Naive B cell (primary cell): Measurements from ENCODE around the gene ADGRB3. TPM values are rescaled to one million over a fixed set of nuclear protein-coding genes. Genes with fewer than 3 reads are reported as not detected.

Experiments used
- ATAC-seq, 2 donors: fragments of 150-1000 bp; cut with Tn5 transposase; 2 replicates each; pipeline ENCODE4 v1.10.0; 2021; ENCODE audit warnings: low read depth in 2 of 2, mild to moderate bottlenecking in 2 of 2, moderate library complexity in 2 of 2
- DNase-seq: peaks from one replicate; pipeline ENCODE4 v3.0.0; 2022
- H3K27ac Mint-ChIP-seq, 6 donors: one replicate each; pipeline ENCODE4 v1.8.0; 2020 to 2022; ENCODE audit warnings: mild to moderate bottlenecking in 6 of 6, mixed read lengths in 6 of 6, moderate library complexity in 5 of 6, inconsistent platforms in 2 of 6
- H3K27me3 Mint-ChIP-seq, 3 donors: one replicate each; pipeline ENCODE4 v1.8.0; 2021 to 2022; ENCODE audit warnings: mixed read lengths in 3 of 3, mild to moderate bottlenecking in 1 of 3
- H3K36me3 Mint-ChIP-seq, 2 donors: one replicate each; pipeline ENCODE4 v1.8.0; 2020 to 2022; ENCODE audit warnings: mixed read lengths in 2 of 2, inconsistent platforms in 1 of 2, mild to moderate bottlenecking in 1 of 2
- H3K4me1 Mint-ChIP-seq, 3 donors: one replicate each; pipeline ENCODE4 v1.8.0; 2020 to 2022; ENCODE audit warnings: mixed read lengths in 3 of 3, inconsistent platforms in 1 of 3, mild to moderate bottlenecking in 1 of 3, moderate library complexity in 1 of 3
- H3K4me3 Mint-ChIP-seq, 8 donors: one replicate each; pipeline ENCODE4 v1.8.0; 2020 to 2022; ENCODE audit warnings: mild to moderate bottlenecking in 8 of 8, mixed read lengths in 8 of 8, moderate library complexity in 8 of 8, inconsistent platforms in 2 of 8
- H3K9me3 Mint-ChIP-seq, 7 donors: one replicate each; pipeline ENCODE4 v1.8.0; 2020 to 2022; ENCODE audit warnings: mixed read lengths in 7 of 7, mild to moderate bottlenecking in 5 of 7, inconsistent platforms in 2 of 7, moderate library complexity in 1 of 7
- polyA plus RNA-seq, 6 donors: library from polyadenylated mRNA; unstranded; fragments of 300-500 nt; fragmentation: Illumina TruSeq; gene quantifications; one replicate each; pipeline ENCODE4 v1.2.3, GENCODE V29; 2021; ENCODE audit warnings: low read depth in 6 of 6

The ADGRB3 gene
- polyA plus RNA-seq, 6 donors from 2014 or later: not detected

DNA sequence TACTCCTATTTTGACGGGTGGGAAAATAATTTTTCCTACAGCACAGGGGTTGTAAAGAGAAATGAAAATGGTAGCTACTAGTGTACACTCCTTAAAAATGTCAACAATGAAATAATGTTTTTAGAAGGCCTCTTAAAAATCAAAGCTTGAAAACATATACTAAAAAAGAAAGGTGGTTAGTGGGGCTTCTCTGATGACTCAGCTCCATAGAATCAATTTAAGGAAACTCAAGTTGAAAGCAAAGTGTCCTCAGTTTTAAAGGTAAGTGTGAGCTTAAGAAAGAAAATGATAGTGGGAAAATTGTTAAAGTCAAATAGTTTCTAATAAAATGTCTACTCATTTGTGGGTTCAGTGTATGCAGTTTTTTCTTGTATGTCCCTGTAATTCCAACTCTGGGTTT lies 58.2 kb downstream of the ADGRB3 start:
- ATAC-seq: no peak

DNA sequence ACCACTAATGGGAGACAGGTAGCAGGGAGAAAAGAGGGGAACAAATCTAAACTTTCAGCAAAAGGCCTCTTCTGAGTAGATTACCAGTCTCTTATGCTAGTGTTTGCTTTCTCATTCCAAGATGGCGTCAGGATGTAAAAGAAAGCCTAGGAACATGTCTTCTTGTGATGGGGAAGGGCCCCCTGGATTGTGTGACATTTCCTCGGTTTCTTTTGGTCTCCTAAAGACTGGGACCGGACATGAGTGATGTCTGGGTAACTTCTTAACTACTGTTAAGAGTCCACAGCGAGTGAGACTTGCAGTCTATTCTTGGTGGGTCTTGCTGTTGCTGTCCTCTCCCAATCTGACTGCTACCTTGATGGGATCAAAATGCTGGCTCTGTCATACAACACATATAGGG lies 60.3 kb downstream of the ADGRB3 start:
- no peak for ATAC-seq

More for the DNA sequence above, 58.2 kb downstream of the ADGRB3 start:
- Mint-ChIP-seq H3K4me3 (no peak overlapping the region), H3K9me3 (no peaks in the 10 kb centered on the region), H3K27me3 (no peaks in the 10 kb centered on the region), H3K36me3 (no peaks in the 10 kb centered on the region), H3K27ac (no peak overlapping the region), H3K4me1 (no peaks in the 10 kb centered on the region)
- no peak for DNase-seq

DNA sequence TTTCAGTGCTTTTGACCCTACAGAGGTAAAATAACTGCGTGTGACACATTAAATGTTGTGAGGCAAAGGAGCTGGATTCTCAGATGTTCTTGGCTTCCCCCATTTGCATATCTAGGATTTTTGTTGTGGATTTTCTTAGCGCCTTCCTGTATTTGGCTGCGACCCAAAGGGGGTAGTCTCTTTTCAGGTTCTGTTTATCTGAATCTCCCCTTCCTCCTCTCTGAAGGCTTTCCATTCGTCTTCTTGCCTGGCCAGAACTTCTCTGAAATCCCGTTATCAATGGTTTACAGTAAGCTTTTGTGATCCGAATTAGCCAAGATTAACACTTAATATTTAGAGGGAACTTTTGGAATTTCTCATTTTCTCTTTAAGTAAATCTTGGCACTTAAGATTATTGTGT lies 60.8 kb downstream of the ADGRB3 start:
- ATAC-seq (no peak), DNase-seq (no peak)
- Mint-ChIP-seq H3K9me3 (no peaks in the 10 kb centered on the region), H3K27ac (peak overlapping the region in 1 of 6 donors; percentile 8), H3K27me3 (no peaks in the 10 kb centered on the region), H3K36me3 (no peaks in the 10 kb centered on the region), H3K4me3 (no peak overlapping the region), H3K4me1 (no peaks in the 10 kb centered on the region)

More for the DNA sequence above, 60.3 kb downstream of the ADGRB3 start:
- H3K9me3 Mint-ChIP-seq: no peaks in the 10 kb centered on the region
- DNase-seq: no peak
- H3K27ac Mint-ChIP-seq: peak overlapping the region in 1 of 6 donors; percentile 8
- no peak overlapping the region for H3K4me3 Mint-ChIP-seq
- no peaks in the 10 kb centered on the region for H3K27me3 Mint-ChIP-seq
- no peaks in the 10 kb centered on the region for H3K36me3 Mint-ChIP-seq
- no peaks in the 10 kb centered on the region for H3K4me1 Mint-ChIP-seq

DNA sequence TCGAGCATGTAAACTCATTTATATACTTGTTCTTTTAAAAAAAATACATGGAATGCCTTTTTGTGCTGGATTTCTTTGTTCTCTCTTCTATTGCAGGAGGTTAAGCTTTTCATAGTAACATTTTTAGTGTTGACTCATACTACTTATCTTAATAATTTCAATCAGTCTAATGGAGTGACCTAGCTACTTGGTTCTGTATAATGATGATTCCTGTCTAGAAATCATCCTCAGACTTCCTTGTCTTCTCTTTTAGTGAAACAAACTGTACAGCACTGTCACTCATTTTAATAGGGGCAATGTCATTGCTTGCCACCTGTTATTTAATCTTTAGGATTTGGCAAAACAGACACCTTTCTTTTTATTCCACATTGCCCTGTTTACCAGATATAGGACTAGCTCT lies 62.3 kb downstream of the ADGRB3 start:
- H3K9me3 Mint-ChIP-seq: peaks cover 0 to 4% (median 0%) of the 10 kb centered on the region in 7 donors
- no peak overlapping the region for H3K27ac Mint-ChIP-seq
- no peak overlapping the region for H3K4me3 Mint-ChIP-seq
- no peaks in the 10 kb centered on the region for H3K27me3 Mint-ChIP-seq
- no peaks in the 10 kb centered on the region for H3K4me1 Mint-ChIP-seq
- ATAC-seq (no peak), DNase-seq (no peak)
- H3K36me3 Mint-ChIP-seq: no peaks in the 10 kb centered on the region

DNA sequence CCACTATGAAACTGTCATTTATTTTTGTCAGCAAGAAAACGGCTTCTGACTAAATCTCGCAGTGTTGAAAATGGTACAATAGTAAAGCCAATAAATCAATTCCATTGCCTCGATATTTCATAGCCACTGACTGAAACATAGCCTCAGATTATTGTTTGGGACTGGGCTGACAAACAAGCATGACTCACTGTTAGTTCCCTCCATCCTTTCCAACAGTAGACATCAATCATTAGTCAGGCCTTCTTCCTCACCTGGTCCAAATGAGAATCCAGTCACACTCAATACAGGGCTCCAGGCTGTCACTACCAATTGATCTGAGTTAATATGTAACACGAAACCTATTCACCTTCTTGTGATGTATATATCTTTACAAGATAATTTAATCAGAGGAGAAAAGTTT lies 66.1 kb downstream of the ADGRB3 start:
- no peaks in the 10 kb centered on the region for H3K27me3 Mint-ChIP-seq
- no peak overlapping the region for H3K27ac Mint-ChIP-seq
- H3K4me3 Mint-ChIP-seq: no peak overlapping the region
- H3K36me3 Mint-ChIP-seq: no peaks in the 10 kb centered on the region
- H3K9me3 Mint-ChIP-seq: peaks cover 0 to 13% (median 0%) of the 10 kb centered on the region in 7 donors
- no peaks in the 10 kb centered on the region for H3K4me1 Mint-ChIP-seq
- ATAC-seq: no peak
- no peak for DNase-seq

DNA sequence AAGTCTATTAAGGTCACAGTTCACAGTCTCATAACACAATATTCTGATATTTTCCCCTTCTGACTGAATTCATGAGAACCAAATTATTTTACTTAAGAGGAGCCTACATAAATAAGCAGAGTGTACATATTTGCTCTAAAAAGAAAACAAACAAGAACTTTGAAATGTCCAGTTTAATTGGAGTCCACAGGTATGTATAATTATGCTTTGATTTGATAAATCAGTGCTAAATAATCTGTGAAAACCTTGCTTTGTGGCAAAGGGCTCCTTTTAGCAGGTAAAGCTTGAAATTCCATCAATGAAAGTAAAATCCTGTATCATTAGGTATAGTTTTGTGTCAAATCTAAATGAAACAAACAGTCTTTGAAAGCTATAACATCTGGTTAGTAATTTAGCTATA lies 69.4 kb downstream of the ADGRB3 start:
- Mint-ChIP-seq H3K27ac (no peak overlapping the region), H3K4me3 (no peak overlapping the region), H3K27me3 (no peaks in the 10 kb centered on the region), H3K4me1 (no peaks in the 10 kb centered on the region), H3K9me3 (peaks cover 0 to 13% (median 0%) of the 10 kb centered on the region in 7 donors), H3K36me3 (no peaks in the 10 kb centered on the region)
- DNase-seq (no peak), ATAC-seq (no peak)

DNA sequence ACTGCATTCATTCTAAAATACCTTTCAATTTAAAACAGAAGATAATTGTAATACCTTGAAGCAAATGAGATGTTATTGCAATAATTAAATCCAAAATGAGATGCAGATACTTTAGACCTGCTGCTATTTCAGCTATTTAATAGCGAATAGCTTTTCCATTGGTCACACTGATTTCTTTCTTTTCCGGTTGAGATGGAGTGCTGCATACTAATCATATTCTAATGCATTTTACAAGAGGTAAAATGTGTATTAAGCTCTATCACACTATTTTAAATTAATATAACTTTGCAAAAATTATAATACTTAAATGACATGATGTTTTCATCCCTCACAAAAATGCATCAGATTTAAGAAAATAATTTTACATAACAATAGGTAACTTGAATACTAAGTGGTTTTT lies 74.0 kb downstream of the ADGRB3 start:
- H3K9me3 Mint-ChIP-seq: peaks cover 0 to 13% (median 0%) of the 10 kb centered on the region in 7 donors
- no peaks in the 10 kb centered on the region for H3K27me3 Mint-ChIP-seq
- DNase-seq (no peak), ATAC-seq (no peak)
- H3K4me1 Mint-ChIP-seq: no peaks in the 10 kb centered on the region
- H3K36me3 Mint-ChIP-seq: no peaks in the 10 kb centered on the region
- H3K27ac Mint-ChIP-seq: no peak overlapping the region
- H3K4me3 Mint-ChIP-seq: no peak overlapping the region

DNA sequence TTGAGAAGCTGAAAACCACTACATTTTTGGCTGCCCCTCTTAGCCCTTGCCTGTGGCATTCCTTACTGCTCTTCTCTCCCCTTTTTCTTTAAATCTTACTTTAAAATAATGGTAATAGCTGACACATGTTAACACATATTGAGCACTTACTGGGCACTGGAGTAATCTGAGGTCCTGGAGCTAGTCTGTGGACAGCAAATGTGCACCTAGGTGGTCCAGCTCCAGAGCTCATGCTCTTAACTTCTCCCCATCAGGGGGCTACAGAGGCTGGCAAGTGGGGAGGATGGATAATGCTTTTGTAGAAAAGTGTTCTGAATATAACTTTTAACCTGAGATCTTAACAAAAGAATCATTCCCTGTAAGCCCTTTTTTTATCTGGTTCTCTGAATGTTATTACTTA lies 74.8 kb downstream of the ADGRB3 start:
- Mint-ChIP-seq H3K9me3 (peaks cover 0 to 13% (median 0%) of the 10 kb centered on the region in 7 donors), H3K4me1 (no peaks in the 10 kb centered on the region), H3K27me3 (no peaks in the 10 kb centered on the region), H3K4me3 (no peak overlapping the region), H3K27ac (no peak overlapping the region), H3K36me3 (no peaks in the 10 kb centered on the region)
- ATAC-seq (no peak), DNase-seq (no peak)

DNA sequence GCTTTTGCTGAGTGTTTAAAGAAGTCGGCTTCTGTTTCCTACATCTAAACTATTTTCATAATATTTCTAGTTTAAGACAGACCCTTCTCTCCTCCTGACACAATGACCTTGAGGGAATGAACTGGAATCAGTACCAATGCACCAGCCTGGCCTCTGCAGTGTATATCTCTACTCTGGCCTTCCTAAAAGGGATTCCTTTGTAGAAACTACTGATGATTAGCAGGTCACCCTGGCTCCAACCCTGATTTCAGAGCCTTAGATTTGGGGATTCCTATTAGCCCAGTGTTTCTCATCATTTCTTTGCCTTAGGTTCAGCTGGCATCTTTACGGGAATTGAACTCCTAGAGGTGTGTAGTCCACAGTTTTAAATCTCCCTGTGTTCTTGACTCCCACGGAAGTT lies 75.4 kb downstream of the ADGRB3 start:
- Mint-ChIP-seq H3K36me3 (no peaks in the 10 kb centered on the region), H3K27ac (no peak overlapping the region), H3K4me3 (no peak overlapping the region), H3K4me1 (no peaks in the 10 kb centered on the region), H3K27me3 (no peaks in the 10 kb centered on the region), H3K9me3 (peaks cover 0 to 10% (median 0%) of the 10 kb centered on the region in 7 donors)
- DNase-seq (no peak), ATAC-seq (no peak)

DNA sequence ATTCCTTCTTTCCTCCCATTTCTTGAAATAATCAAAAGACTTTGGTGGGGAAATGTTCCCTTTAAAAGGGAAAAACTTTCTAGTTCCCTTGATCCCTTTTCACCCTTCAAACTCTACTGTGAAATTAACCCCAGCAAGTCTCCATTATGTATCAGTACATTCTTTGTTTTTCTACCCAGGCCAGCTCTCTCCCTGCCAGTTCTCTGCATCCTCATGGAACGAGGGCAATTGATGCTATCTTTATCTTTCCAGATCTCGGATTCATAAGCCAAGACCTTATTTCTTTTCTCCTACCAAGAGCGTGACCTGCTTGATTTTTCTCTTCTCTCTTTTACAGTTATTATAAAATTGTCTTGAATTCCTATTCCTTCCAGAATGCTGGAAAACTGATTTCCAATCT lies 75.8 kb downstream of the ADGRB3 start:
- H3K4me1 Mint-ChIP-seq: no peaks in the 10 kb centered on the region
- H3K9me3 Mint-ChIP-seq: peaks cover 0 to 6% (median 0%) of the 10 kb centered on the region in 7 donors
- H3K4me3 Mint-ChIP-seq: no peak overlapping the region
- no peaks in the 10 kb centered on the region for H3K36me3 Mint-ChIP-seq
- DNase-seq (no peak), ATAC-seq (no peak)
- H3K27me3 Mint-ChIP-seq: no peaks in the 10 kb centered on the region
- no peak overlapping the region for H3K27ac Mint-ChIP-seq

DNA sequence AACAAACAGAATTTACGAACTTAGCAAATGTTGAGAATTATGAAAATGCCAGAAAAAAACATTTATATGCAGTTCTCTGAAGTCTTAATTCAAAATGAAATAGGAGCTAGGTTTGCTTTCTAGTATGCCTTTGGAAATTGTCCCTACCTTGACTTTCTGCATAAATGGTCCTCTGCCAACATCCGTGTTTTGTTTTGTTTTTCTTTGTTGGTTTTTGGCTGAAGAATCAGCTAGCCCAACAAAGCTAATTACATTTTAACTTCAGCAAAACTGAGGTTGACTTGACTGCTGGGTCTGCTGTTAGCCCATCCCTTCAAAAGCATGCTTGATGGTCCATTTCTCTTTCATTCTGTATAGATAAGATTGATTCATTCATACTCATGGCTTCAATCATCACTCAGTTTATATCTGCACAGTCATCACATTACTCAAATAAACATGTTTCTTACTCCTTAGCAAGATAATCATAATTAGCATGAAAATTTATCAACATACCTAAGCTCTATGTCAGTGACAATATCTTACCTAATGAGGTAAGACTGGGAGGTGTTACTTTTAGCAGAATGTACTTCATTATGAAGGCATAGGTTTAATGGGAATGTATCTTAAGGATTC lies 76.4 kb downstream of the ADGRB3 start:
- H3K36me3 Mint-ChIP-seq: no peaks in the 10 kb centered on the region
- no peak for DNase-seq
- H3K27me3 Mint-ChIP-seq: no peaks in the 10 kb centered on the region
- H3K4me1 Mint-ChIP-seq: no peaks in the 10 kb centered on the region
- no peak overlapping the region for H3K27ac Mint-ChIP-seq
- ATAC-seq: no peak
- H3K4me3 Mint-ChIP-seq: no peak overlapping the region
- peaks cover 0 to 4% (median 0%) of the 10 kb centered on the region in 7 donors for H3K9me3 Mint-ChIP-seq

DNA sequence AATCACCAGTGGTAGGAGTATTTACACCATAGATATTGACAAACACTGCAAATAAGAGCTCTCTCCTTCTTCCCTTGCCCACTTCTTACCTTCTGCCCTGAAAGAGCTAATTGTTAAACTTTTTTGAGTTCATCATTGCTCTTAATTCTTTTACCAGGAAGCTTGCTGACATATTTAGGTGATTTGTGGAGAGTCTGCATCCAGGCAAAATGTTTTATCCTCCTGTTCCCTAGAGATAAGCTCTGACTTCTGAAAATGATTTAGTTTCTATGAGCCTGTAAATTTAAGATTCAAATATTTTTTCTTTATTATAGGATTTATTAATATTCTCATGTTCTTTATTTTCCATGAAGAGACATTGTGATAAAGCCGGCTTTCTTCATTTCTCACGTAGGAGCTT lies 81.5 kb downstream of the ADGRB3 start:
- Mint-ChIP-seq H3K36me3 (no peaks in the 10 kb centered on the region), H3K27ac (no peak overlapping the region), H3K4me1 (no peaks in the 10 kb centered on the region)

DNA sequence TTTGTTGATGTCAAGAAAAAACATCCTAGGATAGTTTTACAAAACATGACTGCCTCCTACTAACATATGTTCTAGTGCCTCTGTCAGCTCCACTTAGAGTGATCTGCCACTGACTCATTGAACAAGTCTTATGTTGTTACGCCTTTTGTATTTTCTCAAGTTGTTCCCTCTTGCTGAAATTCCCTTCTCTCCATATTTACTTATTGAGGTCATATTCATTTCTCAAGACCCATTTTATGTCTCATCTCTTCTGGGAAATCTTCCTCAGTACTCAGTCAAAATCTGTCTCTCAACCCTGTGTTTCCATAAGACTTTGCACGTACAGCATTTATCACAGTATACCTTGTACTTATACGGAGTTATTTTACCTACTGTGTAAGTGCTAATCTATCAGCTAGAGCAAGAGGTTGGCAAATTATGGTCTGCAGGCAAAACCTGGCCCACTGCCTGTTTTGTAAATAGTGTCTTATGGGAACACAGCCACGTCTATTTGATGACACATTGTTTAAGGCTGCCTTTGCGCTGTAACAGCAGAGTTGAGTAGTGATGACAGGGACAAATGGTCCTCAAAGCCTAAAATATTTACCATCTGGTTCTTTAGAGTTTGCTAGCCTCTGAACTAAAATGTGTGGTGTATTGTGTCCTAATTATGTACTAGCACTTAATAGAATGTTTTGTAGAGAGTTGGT lies 83.4 kb downstream of the ADGRB3 start:
- DNase-seq (no peak), ATAC-seq (no peak)
- H3K27ac Mint-ChIP-seq: no peak overlapping the region
- H3K9me3 Mint-ChIP-seq: peaks cover 0 to 2% (median 0%) of the 10 kb centered on the region in 7 donors
- no peaks in the 10 kb centered on the region for H3K27me3 Mint-ChIP-seq
- H3K4me1 Mint-ChIP-seq: no peaks in the 10 kb centered on the region
- no peak overlapping the region for H3K4me3 Mint-ChIP-seq
- H3K36me3 Mint-ChIP-seq: no peaks in the 10 kb centered on the region

More for the DNA sequence above, 81.5 kb downstream of the ADGRB3 start:
- Mint-ChIP-seq H3K9me3 (peaks cover 0 to 4% (median 0%) of the 10 kb centered on the region in 7 donors), H3K27me3 (no peaks in the 10 kb centered on the region), H3K4me3 (no peak overlapping the region)
- DNase-seq: no peak
- ATAC-seq: no peak

DNA sequence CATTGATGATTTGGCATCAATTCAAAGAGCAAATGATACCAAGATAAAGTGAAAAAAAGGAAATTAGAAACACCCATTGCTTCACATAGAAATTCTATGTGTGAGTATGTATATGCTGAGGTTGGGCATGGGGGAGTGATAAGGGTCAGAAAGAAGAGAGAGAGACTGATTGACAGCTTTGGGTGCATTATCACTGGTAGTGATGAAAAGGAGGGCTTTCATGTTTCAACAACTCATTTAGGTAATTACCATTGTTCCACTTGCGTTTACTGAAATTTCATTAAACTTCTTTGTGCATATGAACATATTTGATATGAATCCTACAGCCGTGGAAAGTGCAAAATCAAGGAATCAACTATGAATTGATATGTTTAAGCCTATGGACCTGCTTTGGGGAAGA lies 84.7 kb downstream of the ADGRB3 start:
- no peak overlapping the region for H3K4me3 Mint-ChIP-seq
- no peak overlapping the region for H3K27ac Mint-ChIP-seq
- no peaks in the 10 kb centered on the region for H3K27me3 Mint-ChIP-seq
- ATAC-seq: no peak
- H3K9me3 Mint-ChIP-seq: peaks cover 0 to 2% (median 0%) of the 10 kb centered on the region in 7 donors
- DNase-seq: no peak
- H3K36me3 Mint-ChIP-seq: no peaks in the 10 kb centered on the region
- no peaks in the 10 kb centered on the region for H3K4me1 Mint-ChIP-seq
